IPS-20b (cell line): ENCODE measurements around the gene HMOX1.
A peak's percentile ranks its signal among the peaks of the same experiment; 100 is the strongest.

ENCODE experiments used
- H3K27ac ChIP-seq: one replicate; pipeline ENCODE4 v1.5.1; 2013; ENCODE audit warnings: low read length
- H3K27me3 ChIP-seq: 2 replicates; pipeline ENCODE4 v1.6.1; 2013; ENCODE audit warnings: mild to moderate bottlenecking, low read length, inconsistent platforms; ENCODE audit not compliant: insufficient read depth
- H3K36me3 ChIP-seq: 2 replicates; pipeline ENCODE4 v1.6.1; 2013; ENCODE audit warnings: low read depth, mild to moderate bottlenecking, inconsistent platforms, low read length, moderate library complexity; ENCODE audit not compliant: insufficient read depth
- H3K4me1 ChIP-seq: 2 replicates; pipeline ENCODE4 v1.6.1; 2013; ENCODE audit warnings: mild to moderate bottlenecking, control low read depth, inconsistent platforms, low read length, moderate library complexity; ENCODE audit not compliant: insufficient read depth
- H3K4me3 ChIP-seq: 2 replicates; pipeline ENCODE4 v1.5.1; 2013; ENCODE audit warnings: mild to moderate bottlenecking, low read length, inconsistent platforms
- H3K9ac ChIP-seq: 2 replicates; pipeline ENCODE4 v1.6.1; 2013; ENCODE audit warnings: low read depth, mild to moderate bottlenecking, inconsistent platforms, low read length, moderate library complexity
- H3K9me3 ChIP-seq: 2 replicates; pipeline ENCODE4 v1.6.1; 2013; ENCODE audit warnings: mild to moderate bottlenecking, low read depth, low read length, inconsistent platforms; ENCODE audit not compliant: insufficient read depth

The HMOX1 gene

DNA sequence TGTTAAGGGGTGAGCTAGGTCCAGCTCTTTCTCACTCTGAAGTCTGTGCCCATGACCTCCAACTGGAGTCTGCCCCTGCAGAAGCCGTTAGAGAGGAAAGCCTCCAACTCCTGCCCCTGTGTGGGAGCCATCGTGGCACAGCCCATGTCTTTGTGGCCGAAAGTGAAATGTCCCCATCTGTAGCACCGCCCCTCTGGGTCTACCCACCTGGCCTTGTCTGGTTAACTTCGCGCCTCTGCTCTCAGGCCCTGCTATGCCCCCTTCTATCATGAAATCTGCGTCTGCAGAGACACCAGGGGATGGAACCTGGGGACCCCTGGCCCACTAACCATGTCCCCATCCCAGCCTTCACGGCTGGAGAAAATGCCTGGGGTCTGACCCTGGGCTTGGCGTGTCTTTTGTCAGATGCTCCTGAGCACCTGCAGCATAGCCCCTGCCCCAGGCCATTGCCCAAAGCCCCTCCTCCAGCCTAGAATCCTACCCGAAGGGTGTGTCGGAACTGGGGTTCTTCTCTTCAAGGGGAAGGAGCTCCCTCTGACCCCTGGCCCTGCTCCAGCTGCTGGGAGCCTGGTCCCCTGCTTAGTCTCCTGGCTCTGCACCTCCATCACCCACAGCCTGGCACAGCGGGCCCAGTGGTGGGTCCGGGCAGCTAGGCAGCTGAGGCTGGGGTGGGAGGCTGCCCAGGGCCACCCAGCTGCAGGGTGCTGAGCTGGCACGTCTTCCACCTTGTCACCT, 35.8 kb upstream of the HMOX1 start:
- Histone ChIP-seq H3K9ac (no peak overlapping the region), H3K4me3 (no peak overlapping the region), H3K36me3 (0 out of 2 replicates have a peak, but pooled peaks cover 5% of the 10 kb centered on the region), H3K9me3 (no peaks in the 10 kb centered on the region), H3K27me3 (no peaks in the 10 kb centered on the region), H3K4me1 (no peaks in the 10 kb centered on the region), H3K27ac (no peak overlapping the region)

DNA sequence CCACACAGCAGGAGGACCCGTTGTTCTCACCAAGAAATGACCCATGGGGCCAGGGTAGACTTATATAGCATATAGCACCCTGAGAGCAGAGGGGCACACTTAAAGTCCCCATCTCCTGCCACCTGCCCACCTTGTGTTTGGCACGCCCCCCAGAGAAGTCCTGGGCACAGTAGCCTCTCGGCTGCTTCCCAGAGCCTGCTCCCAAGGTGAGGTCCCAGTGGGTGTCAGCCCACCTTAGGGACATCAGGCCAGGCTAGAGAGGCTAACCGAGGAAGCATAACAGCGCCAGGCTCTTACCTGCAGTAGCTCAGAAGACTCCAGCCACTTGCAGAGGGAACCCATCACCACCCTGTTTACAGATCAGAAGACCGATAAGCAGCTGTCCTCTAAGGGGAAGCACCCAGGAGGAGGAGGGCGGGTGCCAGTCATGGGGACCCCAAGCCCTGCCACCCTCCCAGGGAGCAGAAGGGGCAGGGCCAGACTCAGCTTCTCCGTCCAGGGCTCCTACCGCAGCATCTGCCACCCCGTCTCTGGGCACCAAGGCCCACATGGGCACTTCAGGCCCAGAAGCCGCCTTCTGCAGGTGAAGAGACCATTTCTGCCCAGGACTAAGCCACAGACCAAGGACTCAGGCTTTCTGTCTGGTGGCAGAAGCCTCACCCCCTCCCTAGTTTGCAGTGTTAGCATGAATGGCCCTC, 34.9 kb upstream of the HMOX1 start:
- H3K27ac ChIP-seq = no peak overlapping the region
- 0 out of 2 replicates have a peak, but pooled peaks cover 5% of the 10 kb centered on the region for H3K36me3 ChIP-seq
- H3K4me1 ChIP-seq = no peaks in the 10 kb centered on the region
- no peak overlapping the region for H3K9ac ChIP-seq
- no peaks in the 10 kb centered on the region for H3K27me3 ChIP-seq
- H3K9me3 ChIP-seq = no peaks in the 10 kb centered on the region
- H3K4me3 ChIP-seq = no peak overlapping the region

DNA sequence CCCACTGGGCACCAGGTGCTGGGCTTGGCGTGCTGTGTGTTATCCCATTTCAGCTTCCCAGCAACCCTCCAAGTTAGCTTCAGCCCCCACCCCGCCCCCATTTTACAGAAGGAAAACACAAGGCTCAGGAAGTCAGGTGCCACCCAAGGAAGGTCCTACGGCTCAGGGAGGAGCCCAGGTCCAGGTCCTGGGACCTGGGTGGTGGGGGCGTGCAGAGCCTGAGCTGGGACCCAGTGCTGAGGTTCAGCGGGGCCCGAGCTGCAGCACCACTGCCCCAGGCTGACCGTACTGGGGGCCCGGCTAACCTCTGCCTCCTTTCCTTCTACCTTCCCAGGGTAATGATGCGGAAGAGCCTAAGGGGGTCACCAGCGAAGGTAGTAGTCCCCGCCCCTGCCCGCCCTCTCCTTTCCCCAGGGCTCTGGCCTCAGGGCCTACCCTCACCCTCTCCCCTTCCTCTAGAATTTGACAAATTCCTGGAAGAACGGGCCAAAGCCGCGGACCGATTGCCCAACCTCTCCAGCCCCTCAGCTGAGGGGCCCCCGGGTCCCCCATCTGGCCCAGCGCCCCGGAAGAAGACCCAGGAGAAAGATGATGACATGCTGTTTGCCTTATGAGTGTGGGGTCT, 34.2 kb upstream of the HMOX1 start:
- Histone ChIP-seq H3K36me3 (0 out of 2 replicates have a peak, but pooled peaks cover 5% of the 10 kb centered on the region), H3K27ac (no peak overlapping the region), H3K4me1 (no peaks in the 10 kb centered on the region; the same call in 1 of the 2 replicates), H3K9ac (no peak overlapping the region), H3K4me3 (no peak overlapping the region), H3K9me3 (no peaks in the 10 kb centered on the region), H3K27me3 (peaks cover 8% of the 10 kb centered on the region)

DNA sequence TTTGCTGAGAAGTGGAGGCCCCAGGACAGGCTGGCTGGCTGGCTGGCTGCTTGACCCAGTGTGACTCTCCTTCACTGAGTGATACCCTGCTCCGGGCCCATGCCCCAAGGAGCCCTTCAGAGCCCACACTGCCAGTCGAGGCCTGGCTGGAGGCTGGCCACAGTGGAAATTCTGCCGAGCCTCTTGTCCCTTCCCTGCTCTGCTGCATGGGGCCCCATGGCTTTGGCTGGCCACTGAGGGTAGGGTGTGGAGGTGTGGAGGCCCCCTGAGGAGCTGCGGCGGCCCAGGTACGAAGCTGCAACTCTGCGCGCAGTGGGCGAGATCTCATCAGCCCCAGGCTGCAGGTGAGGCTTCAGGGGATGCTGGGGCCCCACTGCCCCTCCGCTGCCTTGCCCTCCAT, 33.4 kb upstream of the HMOX1 start:
- no peak overlapping the region for H3K27ac ChIP-seq
- no peaks in the 10 kb centered on the region; the same call in 1 of the 2 replicates for H3K4me1 ChIP-seq
- no peaks in the 10 kb centered on the region for H3K9me3 ChIP-seq
- H3K9ac ChIP-seq = no peak overlapping the region
- H3K36me3 ChIP-seq = 0 out of 2 replicates have a peak, but pooled peaks cover 5% of the 10 kb centered on the region
- peaks cover 11% of the 10 kb centered on the region for H3K27me3 ChIP-seq
- H3K4me3 ChIP-seq = no peak overlapping the region

DNA sequence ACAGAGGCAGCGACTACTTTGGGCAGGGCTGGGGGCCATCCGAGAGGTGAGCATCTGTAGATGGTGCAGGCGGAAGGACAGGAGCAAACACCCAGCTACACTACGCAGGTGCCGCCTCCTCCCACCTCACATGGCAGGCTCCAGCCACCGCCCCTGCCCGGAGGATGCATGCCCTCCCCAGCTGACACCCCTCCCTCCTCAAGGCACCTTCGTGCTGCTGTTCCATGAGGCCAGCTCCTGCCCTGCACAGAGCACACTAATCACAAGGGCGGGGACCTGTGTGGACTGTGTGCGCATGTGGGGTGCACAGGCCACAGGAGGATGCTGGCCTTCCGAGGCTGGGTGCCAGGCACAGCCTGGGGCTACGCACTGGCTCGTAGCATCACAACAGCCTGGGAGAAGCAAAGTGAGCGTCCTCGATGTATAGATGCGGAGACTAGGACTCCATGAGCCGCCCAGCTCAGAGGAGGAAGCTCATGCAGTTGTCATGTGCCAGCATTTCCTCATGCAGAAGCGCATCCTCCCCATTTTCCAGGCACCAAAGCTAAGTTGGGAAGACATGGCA, 32.8 kb upstream of the HMOX1 start:
- H3K27me3 ChIP-seq = peaks cover 11% of the 10 kb centered on the region
- no peaks in the 10 kb centered on the region; the same call in 1 of the 2 replicates for H3K4me1 ChIP-seq
- no peaks in the 10 kb centered on the region for H3K9me3 ChIP-seq
- H3K9ac ChIP-seq = no peak overlapping the region
- 0 out of 2 replicates have a peak, but pooled peaks cover 5% of the 10 kb centered on the region for H3K36me3 ChIP-seq
- H3K27ac ChIP-seq = no peak overlapping the region
- H3K4me3 ChIP-seq = no peak overlapping the region

DNA sequence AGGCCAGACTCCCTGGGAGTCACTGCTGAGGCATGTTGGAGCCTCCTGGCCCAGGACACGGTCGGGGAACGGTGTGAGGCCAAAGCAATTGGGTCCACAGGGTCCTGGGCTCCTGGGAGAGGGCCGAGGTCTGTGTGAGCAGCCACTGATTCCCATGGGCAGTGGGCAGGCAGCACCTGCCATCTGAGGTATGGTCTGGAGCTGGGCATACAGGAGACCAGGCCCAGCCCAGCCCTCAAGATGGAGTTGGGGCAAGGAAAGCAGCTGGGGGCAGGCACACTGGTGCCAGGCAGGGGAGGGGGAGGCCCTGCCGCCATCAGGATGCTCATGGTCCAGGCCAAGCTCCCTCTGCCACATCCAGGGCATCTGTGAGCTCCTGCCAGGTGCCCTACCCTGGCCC, 32.2 kb upstream of the HMOX1 start:
- H3K4me3 ChIP-seq = no peak overlapping the region
- no peak overlapping the region for H3K9ac ChIP-seq
- no peak overlapping the region for H3K27ac ChIP-seq
- H3K4me1 ChIP-seq = no peaks in the 10 kb centered on the region; the same call in 1 of the 2 replicates
- 0 out of 2 replicates have a peak, but pooled peaks cover under 1% of the 10 kb centered on the region for H3K36me3 ChIP-seq
- H3K27me3 ChIP-seq = peaks cover 11% of the 10 kb centered on the region
- no peaks in the 10 kb centered on the region for H3K9me3 ChIP-seq

DNA sequence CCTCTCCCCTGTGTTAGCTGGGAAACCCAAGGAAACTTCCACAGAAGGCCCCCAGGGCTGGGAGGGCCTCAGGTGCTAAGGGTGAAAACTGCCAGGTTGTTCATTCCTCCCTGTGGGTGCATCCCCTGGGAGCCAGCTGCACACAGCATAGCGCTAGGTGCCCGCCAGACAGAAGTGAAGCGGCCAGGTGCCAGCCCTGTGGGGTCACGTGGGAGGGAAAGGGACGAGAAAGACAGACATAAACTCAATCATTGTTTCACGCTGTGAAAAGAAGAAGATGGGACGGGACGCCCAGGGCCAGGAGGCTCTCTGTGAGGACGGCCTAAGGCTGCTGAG, 31.6 kb upstream of the HMOX1 start:
- Histone ChIP-seq H3K4me1 (no peaks in the 10 kb centered on the region; the same call in 1 of the 2 replicates), H3K9ac (no peak overlapping the region), H3K4me3 (no peak overlapping the region)

DNA sequence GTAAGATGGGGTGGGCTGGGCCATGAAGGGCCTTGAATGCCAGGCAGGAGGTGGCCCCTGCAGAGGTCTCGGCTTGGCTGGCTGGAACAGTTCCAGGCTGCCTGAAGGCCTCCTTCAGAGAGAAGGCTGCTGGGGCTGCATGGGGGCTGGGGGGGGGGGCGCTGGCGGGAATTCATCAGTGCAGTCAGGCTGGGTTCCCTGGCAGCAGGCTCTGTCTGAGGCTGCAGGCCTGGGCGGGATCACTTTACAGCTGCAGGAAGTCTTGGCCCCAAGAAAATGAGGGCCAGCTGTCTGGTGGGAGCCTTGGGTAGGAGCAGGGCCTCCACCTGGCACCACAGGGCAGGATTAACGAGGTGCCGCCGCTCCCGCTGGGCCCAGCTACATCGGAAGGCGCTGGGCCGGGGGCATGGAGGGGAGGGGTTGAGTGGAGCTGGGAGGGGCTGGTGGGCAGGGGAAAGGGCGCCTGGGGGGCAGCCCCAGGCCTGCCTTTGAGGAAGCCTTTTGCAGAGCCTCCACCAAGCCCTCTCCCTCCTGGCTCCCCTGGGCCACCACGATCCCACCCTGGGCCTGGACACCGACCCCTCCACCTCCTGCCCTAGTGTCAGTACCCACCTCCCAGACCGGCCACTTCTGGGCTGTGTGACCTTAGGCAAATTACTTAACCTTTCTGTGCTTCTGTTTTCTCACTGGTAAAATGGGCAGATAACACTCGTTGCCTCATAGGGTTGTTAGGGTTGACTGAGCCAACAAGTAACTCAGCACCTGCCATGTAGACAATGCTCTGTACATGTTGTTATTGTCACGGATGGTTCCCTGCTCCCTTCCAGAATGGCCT, 31.0 kb upstream of the HMOX1 start:
- Histone ChIP-seq H3K4me1 (no peaks in the 10 kb centered on the region; the same call in 1 of the 2 replicates), H3K9me3 (no peaks in the 10 kb centered on the region), H3K4me3 (peak overlapping the region; percentile 34; the same call in 1 of the 2 replicates), H3K27ac (no peak overlapping the region), H3K27me3 (peaks cover 11% of the 10 kb centered on the region), H3K9ac (no peak overlapping the region), H3K36me3 (no peaks in the 10 kb centered on the region)

More for the DNA sequence above, 31.6 kb upstream of the HMOX1 start:
- no peaks in the 10 kb centered on the region for H3K36me3 ChIP-seq
- peaks cover 11% of the 10 kb centered on the region for H3K27me3 ChIP-seq
- H3K27ac ChIP-seq = no peak overlapping the region
- no peaks in the 10 kb centered on the region for H3K9me3 ChIP-seq

DNA sequence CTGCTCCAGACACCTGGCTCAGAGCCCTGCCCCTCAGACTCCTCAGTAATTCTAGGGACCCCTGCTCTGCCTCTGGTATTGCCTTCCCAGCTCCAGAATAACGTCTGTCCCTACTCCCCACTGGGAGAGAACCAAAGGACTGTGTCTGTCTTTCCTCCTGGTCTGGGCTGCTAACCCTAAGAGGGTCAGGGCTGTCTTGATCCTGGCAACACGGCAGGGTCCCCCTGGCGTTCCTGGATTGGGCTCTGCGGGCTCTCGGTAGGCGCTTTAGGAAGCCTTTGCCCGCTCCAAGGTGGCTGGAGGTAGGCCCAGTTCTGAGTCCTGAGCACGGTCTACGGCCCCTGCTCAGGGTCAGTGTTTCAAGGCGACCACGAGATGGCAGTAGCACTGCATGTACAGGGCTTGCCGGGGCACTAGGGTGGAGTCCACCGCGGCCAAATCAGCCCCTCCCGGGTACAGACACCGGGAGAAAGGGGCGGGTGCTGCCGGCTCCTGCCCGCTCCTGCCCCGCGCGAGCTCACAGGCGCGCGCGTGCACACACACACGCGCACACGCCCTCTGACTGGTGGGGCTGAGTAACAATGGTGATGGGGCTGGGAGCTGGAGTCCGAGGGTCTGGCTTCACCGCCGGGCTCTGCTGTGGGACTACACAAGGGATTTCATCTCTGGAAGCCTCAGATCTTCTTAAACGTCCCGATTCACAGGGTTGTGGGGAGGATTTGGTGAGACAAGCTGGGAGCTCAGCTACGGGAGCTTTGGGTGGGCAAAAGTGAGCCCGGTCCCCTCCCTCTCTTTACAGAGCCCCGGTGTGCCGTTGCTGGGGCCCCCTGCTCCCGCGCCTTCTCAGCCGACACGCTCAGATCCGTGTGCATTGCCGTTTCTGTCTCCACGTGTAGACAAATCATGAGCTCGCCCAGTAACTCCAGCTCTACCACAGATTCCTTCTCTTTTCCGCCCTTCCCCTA, 30.1 kb upstream of the HMOX1 start:
- peak overlapping the region; percentile 81 for H3K9ac ChIP-seq
- peak overlapping the region; percentile 86 for H3K4me3 ChIP-seq
- H3K9me3 ChIP-seq = no peaks in the 10 kb centered on the region
- H3K4me1 ChIP-seq = no peaks in the 10 kb centered on the region; the same call in 1 of the 2 replicates
- peaks cover 11% of the 10 kb centered on the region for H3K27me3 ChIP-seq
- H3K27ac ChIP-seq = no peak overlapping the region
- no peaks in the 10 kb centered on the region for H3K36me3 ChIP-seq
